GM12878 (cell line): ENCODE measurements around the gene SLX4IP. TPM values are rescaled to one million over a fixed set of nuclear protein-coding genes. Genes with fewer than 3 reads are reported as not detected.

Experiments used
- BMI1 ChIP-seq: fragments of 450-650 bp; IDR thresholded peaks from 2 replicates; pipeline ENCODE4 v1.6.1; 2016; ENCODE audit warnings: mild to moderate bottlenecking, moderate library complexity, borderline replicate concordance
- CUX1 ChIP-seq: IDR thresholded peaks from 2 replicates; pipeline ENCODE4 v1.6.1; 2012; ENCODE audit warnings: improper control_type of control experiment, low read depth, low read length; ENCODE audit not compliant: insufficient replicate concordance
- HSF1 ChIP-seq: fragments of 150-350 bp; IDR thresholded peaks from 2 replicates; pipeline ENCODE4 v1.6.1; 2014; ENCODE audit warnings: mild to moderate bottlenecking, low read depth, low read length
- ZBED1 ChIP-seq: IDR thresholded peaks from 2 replicates; pipeline ENCODE4 v1.6.1; 2016; ENCODE audit warnings: borderline replicate concordance
- polyA plus RNA-seq, 11 experiments: library from polyadenylated mRNA; depleted of rRNA in 4 of 11; unstranded in 6 of 11; stranded (reverse) in 5 of 11; fragments of >200 nt; fragmentation: Nextera tagmentation in 4 of 11; fragmentation: Illumina TruSeq in 1 of 11; extraction: Ambion mirVana in 4 of 11; extraction: Trizol in 1 of 11; gene quantifications; 1 replicate in 1 of 11; 2 replicates in 10 of 11; pipeline versions ENCODE4 v1.2.1 to v1.2.3, GENCODE V29; 2011 to 2016; ENCODE audit warnings: inconsistent platforms in 2 of 11, missing spikeins in 2 of 11, low read depth in 1 of 11
- total RNA-seq, 4 experiments: library from RNA; depleted of rRNA in 3 of 4; stranded (reverse); fragments of >200 nt in 3 of 4; fragmentation: Illumina TruSeq in 1 of 4; extraction: Trizol in 1 of 4; gene quantifications; 2 replicates each; pipeline versions ENCODE4 v1.2.1 to v1.2.3, GENCODE V29; 2013 to 2021

Gene SLX4IP
- total and polyA plus RNA-seq, 10 of the 15 experiments (the other 5 are each of a cell fraction or from before 2014, with no cell fraction given), result 2.2 to 11.0 (median 6.3) TPM

- TF ChIP-seq CUX1 (no peak), HSF1 (no peak), ZBED1 (no peak), BMI1 (no peak)
These were observed 73.6 kb downstream of the SLX4IP start (continued) for GRCh38 chr20:10508468-10509251.
